GM18498 (cell line): ENCODE data around the gene FOSL2.

ENCODE experiments used
- ATAC-seq: cut with Tn5 transposase; IDR thresholded peaks from one replicate; pipeline ENCODE4 v1.9.1; 2021; ENCODE audit warnings: mild to moderate bottlenecking, moderate library complexity; ENCODE audit not compliant: unreplicated experiment

The FOSL2 gene

DNA sequence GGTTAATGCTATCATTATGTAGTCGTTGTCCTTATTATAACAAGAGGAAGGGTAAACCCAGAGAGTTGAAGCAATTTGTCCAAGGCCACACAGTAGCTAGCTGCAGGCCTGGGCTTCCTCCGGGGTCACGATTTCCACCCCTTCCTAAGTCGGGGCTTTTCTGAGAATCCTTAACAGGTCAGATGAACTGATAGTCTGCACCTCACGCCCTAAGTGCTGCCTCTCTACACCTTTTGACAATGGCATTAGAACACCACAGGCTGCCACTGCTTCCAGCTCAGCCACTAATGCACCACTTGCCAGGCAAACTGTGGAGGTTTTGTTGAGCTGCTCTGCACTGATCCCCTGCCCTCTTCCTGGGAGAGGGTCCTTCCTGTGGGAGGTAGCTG is 37.7 kb downstream of the FOSL2 start:
- ATAC-seq: no peak

DNA sequence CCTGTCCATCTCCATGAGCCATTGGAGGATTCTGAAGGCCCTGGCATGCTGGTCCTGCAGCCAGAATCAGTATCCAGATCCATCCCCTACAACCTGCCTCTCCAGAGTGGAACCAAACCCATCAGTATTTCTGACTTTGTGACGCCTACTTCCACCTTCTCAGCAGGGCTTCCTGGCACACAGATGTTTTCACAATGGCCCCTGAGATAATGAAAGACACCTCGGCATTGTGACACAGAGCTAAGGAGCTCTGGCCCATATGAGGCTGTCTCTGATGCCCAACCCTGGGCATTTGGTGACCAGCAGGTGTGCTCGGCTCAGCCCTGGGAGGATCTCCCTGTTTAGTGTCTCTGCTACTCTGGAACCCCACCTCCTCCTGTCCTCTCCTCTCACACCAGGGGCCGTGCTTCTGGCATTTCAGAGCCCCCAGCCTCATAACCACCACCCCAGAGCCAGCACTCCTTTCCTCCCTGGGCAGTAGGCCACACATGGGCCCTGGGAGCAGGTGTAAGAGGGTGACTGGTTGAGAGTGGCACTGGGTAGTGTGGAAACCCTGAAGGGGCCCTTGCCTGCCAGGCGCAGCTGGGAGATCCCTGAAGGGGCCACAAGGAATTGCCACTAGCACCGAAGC is 38.2 kb downstream of the FOSL2 start:
- ATAC-seq: no peak

DNA sequence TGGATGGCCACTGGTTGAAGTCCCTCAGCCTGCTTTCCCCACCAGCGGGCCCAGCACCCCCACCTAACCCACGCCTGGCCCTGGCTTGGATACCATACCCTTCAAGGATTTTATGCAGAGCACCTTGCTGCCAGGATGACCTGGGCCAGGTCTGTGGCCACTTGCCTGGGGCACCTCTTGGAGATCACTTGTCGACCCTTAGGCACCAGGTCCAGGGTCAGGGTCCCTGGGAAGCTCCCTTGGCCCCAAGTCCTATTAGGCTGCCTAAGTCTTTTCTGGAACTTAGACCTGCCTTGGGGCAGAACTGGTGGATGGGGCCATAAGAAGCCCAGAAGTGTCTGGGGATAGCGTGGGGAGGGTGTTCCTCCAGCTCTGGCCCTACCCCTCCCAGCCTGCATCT is 39.1 kb downstream of the FOSL2 start:
- ATAC-seq: no peak

DNA sequence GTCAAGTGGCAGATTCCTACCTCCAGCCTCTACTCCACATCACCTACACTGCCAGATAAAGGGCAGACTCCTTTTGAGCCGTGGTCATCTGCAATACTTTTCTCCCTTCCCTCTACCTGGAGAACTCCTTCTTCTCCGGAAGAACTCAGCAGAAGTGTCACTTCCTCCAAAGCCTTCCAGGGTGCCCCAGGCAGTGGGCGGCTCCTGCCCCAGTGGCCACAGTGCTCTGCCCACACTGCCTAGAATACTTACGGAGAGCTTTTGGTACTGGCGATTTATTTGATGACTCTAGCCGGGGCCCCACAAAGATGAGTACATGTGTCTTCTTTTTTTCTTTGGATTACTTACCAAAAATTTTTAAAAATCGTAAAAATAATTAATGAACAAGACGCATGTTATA is 39.7 kb downstream of the FOSL2 start:
- ATAC-seq: no peak

DNA sequence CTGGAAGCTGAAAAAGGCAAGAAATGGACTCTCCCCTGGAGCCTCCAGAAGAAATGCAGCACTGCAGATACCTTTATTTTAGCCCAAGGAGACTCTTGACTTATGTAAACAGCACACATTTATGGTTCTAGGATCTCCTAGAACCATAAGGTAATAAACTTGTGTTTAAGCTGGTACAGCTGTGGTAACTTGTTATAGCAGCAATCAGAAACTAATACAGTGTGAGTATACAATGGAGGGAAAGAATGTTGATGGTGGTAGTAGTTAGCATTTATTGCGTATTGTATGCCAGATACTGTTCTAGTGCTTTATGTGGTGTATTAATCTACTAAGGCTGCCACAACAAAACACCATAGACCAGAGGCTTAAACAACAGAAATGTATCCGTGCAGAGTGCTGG is 40.6 kb downstream of the FOSL2 start:
- ATAC-seq: no peak

DNA sequence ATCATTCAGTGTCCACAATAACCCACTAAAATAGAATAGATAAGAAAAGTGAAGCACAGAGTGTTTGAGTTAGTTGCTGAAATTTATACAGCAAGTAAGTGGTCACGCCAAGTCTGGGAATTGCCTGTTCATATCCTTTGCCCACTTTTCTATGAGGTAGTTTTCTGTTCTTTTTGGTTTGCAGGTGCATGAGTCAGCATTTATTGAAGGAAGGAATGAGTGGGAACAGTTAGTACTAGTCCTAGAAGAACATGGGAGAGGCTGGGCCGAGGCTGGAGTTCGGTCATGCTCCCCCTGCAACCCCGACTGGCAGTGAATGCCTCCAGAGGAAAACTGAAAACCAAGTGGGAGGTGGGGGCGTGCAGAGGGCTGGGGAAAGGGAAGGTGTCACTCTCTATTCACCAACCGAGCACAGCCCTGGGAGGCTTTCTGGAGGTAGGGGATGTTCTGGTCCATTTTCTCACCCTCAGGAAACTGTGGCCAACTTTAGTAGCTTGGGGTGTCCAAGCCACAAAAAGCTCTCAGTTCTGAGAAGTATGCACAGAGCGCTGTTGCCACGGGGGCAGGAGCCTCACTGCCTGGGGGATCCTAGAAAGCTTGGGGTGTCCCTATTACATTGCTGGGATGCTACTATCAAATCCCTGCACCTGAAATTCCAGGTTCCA is 41.4 kb downstream of the FOSL2 start:
- ATAC-seq: no peak

DNA sequence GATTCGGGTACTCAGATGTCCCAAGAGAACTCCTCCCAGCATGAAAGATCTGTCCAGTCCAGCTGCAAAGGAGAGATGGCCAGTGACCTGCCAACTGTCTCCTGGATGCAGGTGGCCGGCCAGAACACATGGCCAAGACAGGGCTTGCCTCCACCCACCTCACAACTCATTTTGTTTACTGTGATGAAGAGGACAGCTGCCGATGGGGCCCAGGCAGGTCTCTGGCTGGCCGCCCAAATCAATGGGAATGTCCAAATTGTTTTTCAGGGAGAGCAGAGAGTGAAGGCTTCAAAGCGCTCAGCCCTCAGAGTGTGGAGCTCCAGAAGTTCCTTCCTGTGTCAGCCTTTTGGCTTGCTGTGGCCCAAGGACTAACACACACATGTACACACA is 41.9 kb downstream of the FOSL2 start:
- ATAC-seq: no peak

DNA sequence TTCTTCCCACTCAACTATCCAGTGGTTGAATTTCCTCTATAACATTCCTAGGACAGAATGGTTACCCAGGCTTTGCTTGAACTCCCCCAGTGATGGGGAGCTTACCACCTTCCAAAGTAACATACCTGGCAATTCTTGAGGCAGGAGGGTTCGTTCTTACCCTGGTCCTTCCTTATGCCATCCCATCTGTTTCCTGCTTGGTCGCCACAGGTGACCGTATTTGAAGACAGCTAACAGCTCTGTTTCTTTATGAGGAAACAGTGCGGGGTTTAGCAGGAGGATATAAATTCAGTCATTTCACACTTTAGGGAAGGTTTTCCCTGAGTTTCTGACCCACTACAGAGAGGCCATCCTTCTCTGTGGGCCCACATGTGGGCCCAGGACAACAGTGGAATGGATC is 42.6 kb downstream of the FOSL2 start:
- no peak for ATAC-seq

DNA sequence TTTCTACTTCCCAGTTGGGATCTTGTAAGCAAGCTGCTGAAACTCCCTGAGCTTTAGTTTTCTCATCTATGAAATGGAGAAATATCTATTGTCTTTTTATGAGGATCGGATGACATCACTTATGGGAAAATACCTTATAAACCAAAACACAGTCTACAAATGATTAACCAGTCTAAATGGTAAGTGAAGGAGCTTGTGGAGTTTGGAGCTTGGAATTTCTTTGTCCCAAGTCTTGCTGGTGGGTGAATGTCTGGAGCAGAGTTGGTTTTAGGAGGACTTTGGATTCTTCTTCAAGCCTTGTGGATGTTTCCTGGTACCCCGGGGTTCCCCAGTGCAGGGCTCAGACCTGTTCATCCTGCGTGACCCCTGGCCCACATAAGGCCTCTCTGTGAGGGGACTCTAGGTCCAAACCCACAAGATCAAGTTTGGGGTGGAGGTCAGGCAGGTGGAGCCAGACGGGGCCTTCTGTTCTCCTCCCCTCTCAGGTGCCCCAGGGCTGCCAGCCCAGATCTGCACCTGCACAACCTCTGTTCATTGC is 43.2 kb downstream of the FOSL2 start:
- no peak for ATAC-seq

DNA sequence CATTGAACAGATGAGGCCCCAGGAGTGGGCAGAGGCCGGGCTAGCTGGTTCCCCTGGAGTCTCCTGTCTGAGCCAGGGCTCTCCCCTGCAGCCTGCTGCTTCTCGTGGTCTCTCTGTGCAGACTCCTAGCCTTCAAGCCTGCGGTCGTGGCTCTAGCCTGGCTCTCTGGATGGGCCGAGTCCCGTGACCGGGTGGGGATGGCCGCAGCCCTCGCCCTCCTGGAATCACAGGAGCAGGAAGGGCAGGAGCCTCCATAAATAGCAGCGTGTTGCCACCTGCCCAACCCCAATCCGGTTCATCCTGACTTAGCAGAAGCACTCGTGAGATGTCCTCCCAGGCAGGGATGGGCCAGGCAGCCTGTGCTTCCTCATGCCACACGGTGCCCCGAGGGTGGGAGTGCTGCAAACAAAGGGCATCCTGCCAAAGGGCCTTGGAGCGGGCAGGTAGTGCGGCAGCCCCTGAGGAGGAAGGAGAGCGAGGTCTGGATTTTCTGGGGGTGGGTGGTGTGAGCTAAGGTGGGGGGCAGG is 43.9 kb downstream of the FOSL2 start:
- ATAC-seq: no peak

DNA sequence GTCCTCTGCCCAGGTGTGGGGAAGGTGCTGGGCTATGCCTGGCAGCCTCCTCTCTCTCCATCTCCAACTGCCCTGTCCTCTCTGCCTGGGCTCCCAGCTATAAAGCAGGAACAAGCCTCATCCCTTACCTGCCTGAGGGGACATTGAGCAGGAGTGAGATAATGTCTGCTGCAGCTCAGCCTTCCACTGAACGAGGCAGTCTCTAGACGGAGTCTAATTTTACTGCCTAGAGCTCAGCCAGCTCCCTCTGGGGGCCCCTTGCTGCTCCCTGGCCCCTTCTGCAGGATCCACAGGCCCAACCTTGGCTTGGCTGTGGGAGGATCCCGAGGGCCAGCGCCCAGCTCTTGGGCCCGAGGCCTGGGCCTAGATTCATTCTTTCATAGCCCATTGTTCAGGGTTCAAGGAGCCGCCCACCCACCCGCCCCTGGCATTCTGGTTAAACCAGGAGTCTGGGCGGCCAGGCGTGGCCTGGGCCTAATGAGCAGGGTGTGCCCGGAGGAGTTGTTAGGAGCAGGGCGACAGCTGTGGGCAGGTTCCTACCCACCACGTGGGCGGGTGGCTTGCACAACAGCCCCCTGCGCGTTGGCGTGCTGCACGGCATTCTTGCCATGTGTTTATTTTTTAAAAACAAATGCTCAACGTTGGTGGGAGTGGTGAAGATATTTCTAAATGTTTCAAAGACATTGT is 44.6 kb downstream of the FOSL2 start:
- no peak for ATAC-seq

DNA sequence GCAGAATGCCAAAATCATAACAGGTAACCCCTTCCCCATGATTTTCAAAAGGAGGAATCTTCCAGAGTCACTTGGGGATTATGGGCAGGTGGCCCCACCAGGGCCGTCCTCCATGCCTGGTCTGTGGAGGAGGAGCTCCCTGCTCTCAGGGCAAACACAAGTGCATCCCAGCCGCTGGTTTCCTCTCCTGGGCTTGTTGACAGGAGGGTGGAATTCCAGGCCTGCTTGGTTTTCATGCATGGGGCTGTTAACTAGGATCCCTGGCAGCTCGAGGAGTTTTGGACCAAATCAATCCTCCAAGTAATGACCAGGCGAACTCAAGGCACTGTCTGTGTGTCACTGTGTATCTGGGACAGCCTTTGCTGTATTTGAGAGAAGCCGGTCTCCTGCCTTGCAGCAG is 45.3 kb downstream of the FOSL2 start:
- no peak for ATAC-seq

DNA sequence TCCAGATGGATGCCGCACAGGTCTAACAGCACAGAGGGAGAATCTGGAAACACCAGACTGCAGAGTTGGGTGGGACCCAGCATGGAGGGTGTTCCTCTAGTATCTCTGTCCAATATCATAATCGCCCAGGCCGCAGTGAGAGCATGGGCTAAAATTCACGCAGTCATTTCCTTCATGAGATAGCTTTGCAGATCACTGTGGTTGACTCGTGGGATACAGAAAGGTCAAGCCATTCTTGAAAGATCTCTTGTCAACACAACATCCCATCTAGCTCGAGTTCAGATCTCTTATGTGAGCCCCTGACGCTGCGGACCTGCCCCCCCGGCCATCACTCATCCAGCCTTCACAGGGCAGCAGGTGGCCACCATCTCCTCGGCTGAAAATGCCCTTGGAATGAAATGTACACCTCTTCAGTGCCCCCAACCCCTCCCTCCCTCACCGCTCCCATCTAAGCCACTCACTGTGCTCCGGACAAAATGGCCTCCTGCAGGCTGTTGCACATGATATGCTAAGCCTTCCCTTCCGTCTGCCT is 45.9 kb downstream of the FOSL2 start:
- no peak for ATAC-seq

DNA sequence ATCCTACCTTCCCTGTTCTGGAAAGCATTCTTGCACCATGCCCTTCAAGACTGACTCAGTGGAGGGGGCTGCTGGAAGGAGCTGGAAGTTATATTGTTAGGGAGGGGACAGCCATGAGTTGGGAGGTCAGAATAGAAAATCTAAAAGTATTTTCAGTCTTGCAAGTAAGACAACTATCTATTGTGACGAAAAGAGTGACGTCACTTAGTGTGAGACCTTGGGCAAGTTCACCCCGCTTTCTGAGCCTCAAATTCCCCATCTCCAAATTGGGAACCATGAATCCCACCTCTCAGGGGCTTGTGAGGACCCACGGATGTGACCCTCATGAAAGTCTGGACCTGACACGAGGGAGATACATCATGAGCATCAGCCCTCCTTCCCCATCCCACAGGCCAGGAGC is 46.5 kb downstream of the FOSL2 start:
- no peak for ATAC-seq

DNA sequence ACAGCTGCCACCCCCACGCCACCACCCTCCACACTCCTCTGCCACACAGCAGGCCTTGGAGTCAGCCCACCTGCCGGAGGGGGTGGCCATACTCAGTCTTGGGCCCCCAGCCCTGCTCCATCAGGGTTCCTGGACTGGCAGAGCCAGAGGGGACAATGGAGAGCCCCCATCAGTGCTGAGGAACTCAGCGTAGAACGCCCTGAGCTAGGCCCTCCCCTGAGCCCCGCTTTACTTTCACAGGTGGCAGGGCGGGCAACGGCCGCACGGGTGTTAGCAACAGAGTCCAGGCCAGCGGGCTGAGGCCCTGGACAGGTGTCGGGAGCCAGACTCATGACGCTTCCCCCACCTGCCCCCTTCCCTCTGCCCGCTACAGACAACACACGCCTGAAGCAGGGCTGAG is 47.1 kb downstream of the FOSL2 start:
- no peak for ATAC-seq

DNA sequence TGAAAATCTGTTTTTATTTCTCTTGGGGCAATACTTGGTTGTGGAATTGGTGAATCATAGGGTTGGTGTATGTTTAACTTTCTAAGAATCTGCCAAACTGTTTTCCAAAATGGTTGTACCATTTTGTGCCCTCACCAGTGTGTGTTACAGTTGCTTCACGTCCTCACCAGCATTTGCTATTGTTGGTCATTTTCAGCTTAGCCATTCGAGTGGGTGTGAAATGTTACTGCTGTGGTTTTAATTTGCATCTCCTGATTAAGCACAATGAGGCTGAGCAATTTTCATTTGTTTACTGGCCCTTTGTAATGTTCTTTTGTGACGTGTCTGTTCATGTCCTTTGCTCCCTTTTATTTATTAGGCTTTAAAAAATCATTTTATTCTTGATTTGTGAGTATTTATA is 49.7 kb downstream of the FOSL2 start:
- ATAC-seq: no peak

DNA sequence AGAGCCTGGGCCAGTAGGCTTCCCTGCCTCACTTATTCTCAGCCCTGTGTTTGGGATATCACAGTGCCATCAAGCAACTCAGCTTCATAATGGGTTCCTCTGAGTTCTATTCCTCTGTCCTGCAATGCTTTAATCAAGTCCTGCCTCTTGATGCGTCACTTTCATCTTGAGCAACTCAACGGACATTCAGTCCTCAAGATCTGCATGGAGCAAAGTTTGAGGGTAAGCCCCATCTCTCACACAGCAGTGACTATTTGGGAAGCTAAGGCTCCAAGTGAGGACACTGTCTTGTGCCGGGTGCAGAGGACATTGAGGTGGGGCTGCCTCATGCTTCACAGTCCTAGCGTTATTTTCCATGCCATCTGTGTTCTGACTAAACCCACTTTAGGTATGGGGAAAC is 52.3 kb downstream of the FOSL2 start:
- ATAC-seq: no peak

DNA sequence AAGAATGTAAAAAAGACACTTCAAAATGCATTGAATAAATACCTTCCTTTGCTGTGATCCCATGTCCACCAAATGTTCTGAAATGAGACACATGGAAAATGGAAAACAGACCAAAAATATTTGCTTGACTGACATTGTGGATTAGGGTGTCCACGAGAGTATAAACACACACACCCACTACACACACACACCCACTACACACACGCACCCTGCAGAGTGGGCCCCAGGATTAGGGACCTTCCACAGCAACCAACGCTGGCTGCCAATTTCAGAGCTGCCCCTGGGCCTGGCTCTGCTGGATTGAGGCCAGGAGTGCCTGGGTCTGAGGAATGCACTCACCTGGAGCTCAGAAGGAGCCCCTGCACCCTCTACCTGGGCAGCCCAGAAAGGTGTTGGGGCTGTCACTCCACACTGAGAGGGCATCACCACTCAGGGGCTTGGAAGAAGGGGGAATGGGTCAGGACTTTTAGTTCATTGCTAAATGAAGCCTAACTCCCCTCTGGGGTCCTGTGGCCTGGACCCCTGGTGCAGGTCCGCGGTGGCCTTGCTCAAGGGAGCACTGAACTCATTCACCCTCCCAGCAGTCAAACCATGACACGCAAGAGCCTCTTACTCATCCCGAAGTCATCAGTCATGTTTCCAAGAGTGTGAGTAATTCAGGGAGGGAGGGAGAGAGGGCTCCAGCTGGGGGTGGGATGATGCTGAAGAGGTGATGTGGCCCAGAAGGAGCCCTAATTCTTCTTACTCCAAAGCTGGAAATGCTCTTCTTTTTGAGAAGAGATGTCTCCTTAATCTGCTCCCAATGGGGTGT is 53.0 kb downstream of the FOSL2 start:
- ATAC-seq: no peak

DNA sequence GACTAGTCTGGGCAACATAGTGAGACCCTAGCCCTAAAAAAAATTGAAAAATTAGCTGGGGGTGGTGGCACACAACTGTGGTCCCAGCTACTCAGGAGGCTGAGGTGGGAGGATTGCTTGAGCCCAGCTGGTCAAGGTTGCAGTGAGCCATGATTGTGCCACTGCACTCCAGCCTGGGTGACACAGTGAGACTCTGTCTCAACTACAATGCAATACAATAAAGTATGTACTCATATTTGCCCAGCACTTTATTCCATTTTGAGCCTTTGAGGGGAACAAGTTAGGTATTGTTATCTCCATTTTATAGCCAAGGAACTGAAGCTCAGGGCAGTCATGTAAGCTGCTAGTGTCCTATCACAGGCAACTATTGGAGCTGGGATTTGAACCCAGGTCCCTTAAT is 53.9 kb downstream of the FOSL2 start:
- no peak for ATAC-seq

DNA sequence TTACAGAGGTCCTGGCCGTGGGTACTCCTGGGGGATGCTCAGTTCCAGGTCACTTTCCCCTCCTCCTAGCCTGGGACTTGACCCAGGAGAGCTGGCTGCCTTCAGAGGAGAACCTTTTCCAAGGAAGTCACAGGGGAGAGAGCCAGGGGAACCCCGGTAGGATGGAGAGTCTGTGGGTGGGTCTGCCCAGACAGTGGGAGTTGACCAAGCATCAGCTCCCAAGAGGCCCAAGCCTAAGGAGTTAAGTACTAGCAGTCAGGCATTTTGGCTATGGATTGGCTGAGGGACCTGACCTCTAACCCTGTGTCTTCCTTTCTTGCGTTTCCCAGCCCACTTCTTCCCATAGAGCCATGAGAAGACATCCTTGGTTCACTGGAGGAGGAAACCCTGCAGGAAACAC is 54.4 kb downstream of the FOSL2 start:
- ATAC-seq: no peak
